ENCODE data around the gene GJB5.

GRCh38 chr1:34792424-34792823 is 37.6 kb downstream of the GJB5 start:
- no peak for TF ChIP-seq CTCF (IDR thresholded peaks at IDR 0.05)
- TF ChIP-seq EP300 (IDR thresholded peaks at IDR 0.05), result no peak
- no peak for TF ChIP-seq POLR2A (IDR thresholded peaks at IDR 0.05)
- no peak for TF ChIP-seq POLR2AphosphoS5 (IDR thresholded peaks at IDR 0.05)
